ENCODE data around the gene TRPM7. TPM values are rescaled to one million over a fixed set of nuclear protein-coding genes. Genes with fewer than 3 reads are reported as not detected.
A peak's percentile ranks its signal among the peaks of the same experiment; 100 is the strongest.

TRPM7 gene
- total and polyA plus RNA-seq, 2 of the 13 experiments (the other 11 are each of a cell fraction or from before 2014, with no cell fraction given): 11.0 to 36.0 TPM

- no peak for TF ChIP-seq ZNF784 (CRISPR knock-in tag; IDR thresholded peaks at IDR 0.05; ENCODE audit: borderline replicate concordance)
- no peak for TF ChIP-seq ZNF33B (CRISPR knock-in tag; IDR thresholded peaks at IDR 0.05)
- TF ChIP-seq EED (CRISPR knock-in tag; IDR thresholded peaks at IDR 0.05): no peak
- TF ChIP-seq ISX (CRISPR knock-in tag; conservative IDR thresholded peaks at IDR 0.05): 0 out of 2 replicates have a peak, but pooled peaks have one; percentile 44
- TF ChIP-seq NFKB2 (CRISPR knock-in tag; IDR thresholded peaks at IDR 0.05; ENCODE audit: borderline replicate concordance): no peak
- no peak for TF ChIP-seq GTF3A (CRISPR knock-in tag; conservative IDR thresholded peaks at IDR 0.05)
- TF ChIP-seq DPF2 (CRISPR knock-in tag; IDR thresholded peaks at IDR 0.05; ENCODE audit: borderline replicate concordance, low read depth): peak; percentile 60
- TF ChIP-seq ZNF350 (CRISPR knock-in tag; IDR thresholded peaks at IDR 0.05; ENCODE audit: borderline replicate concordance, low read depth): no peak
- no peak for TF ChIP-seq ZNF713 (CRISPR knock-in tag; IDR thresholded peaks at IDR 0.05)
- TF ChIP-seq ZNF430 (CRISPR knock-in tag; IDR thresholded peaks at IDR 0.05): no peak
- no peak for TF ChIP-seq ZNF768 (CRISPR knock-in tag; IDR thresholded peaks at IDR 0.05)
- TF ChIP-seq ZNF124 (CRISPR knock-in tag; IDR thresholded peaks at IDR 0.05): 0 out of 2 replicates have a peak, but pooled peaks have one; percentile 63
Measured at GRCh38 chr15:50718700-50719125, 32.1 kb upstream of the TRPM7 start (continued).

GRCh38 chr15:50712018-50712417 lies 25.4 kb upstream of the TRPM7 start:
- Histone ChIP-seq H4K20me1 (ENCODE audit: insufficient read depth, low read length) (no peaks in the 10 kb centered on the region), H3K36me3 (replicated peaks in 1 of 2; ENCODE audit: control insufficient read depth in 1 of 2, insufficient read depth in 2 of 2, low read length in 2 of 2) (peaks cover 0 to 12% of the 10 kb centered on the region in 2 experiments; a peak in 4 of 5 replicates), H2AFZ (ENCODE audit: low read length) (no peak overlapping the region), H3K4me3 (replicated peaks in 1 of 3; ENCODE audit: insufficient read depth in 1 of 3, low read depth in 2 of 3, low read length in 3 of 3) (no peak overlapping the region), H3K4me2 (ENCODE audit: low read depth, low read length) (no peak overlapping the region), H3K27ac (ENCODE audit: extremely low read length, insufficient read depth, low read length) (no peak overlapping the region), H3K9me3 (ENCODE audit: low read length) (no peaks in the 10 kb centered on the region), H3K79me2 (ENCODE audit: insufficient read depth, low read length) (no peaks in the 10 kb centered on the region), H3K9ac (ENCODE audit: insufficient read depth, low read depth, low read length) (no peak overlapping the region), H3K4me1 (ENCODE audit: insufficient read depth, low read length) (no peaks in the 10 kb centered on the region; the same call in 1 of the 2 replicates), H3K27me3 (ENCODE audit: control insufficient read depth in 1 of 2, insufficient read depth in 2 of 2, low read length in 2 of 2) (no peaks in the 10 kb centered on the region)
- TF ChIP-seq PCBP2 (optimal IDR thresholded peaks at IDR 0.05; ENCODE audit: low read depth, low read length, poor library complexity, severe bottlenecking) (no peak), THAP7 (CRISPR knock-in tag; IDR thresholded peaks at IDR 0.05) (no peak), NRL (CRISPR knock-in tag; IDR thresholded peaks at IDR 0.05; ENCODE audit: borderline replicate concordance) (no peak), ZNF547 (CRISPR knock-in tag; IDR thresholded peaks at IDR 0.05) (no peak), ZNF326 (CRISPR knock-in tag; IDR thresholded peaks at IDR 0.05; ENCODE audit: borderline replicate concordance) (no peak), ZNF672 (CRISPR knock-in tag; IDR thresholded peaks at IDR 0.05) (no peak), TBL1XR1 (IDR thresholded peaks at IDR 0.05; ENCODE audit: borderline replicate concordance, low read length, partially characterized antibody) (no peak), ZNF550 (CRISPR knock-in tag; IDR thresholded peaks at IDR 0.05; ENCODE audit: borderline replicate concordance) (no peak), ZNF101 (CRISPR knock-in tag; IDR thresholded peaks at IDR 0.05; ENCODE audit: borderline replicate concordance, low read depth) (no peak), NR3C1 (CRISPR knock-in tag; IDR thresholded peaks at IDR 0.05) (no peak)
- DNase-seq (ENCODE audit: low spot score) (no peak), FAIRE-seq (no peak), ATAC-seq (no peak)
- ChIA-PET POLR2A (no interaction called here), CTCF (ENCODE audit: low intra/inter-chr PET ratio, low total read pairs) (no interaction called here)
- no TSS peak for BruUV-seq (replicated peaks)
- intact Hi-C loops (cut with micrococcal nuclease; ENCODE audit: unreplicated experiment): no loop called here
- in situ Hi-C loops (cut with HindIII; ENCODE audit: extremely low pct_ligation_motif_present, low pct_unique_long_range_greater_than_20kb): no loop called here
- 77% methylated on average over 3 of the region's 3 CpGs for WGBS (ENCODE audit: low lambda C conversion rate)
